ENCODE data around the gene POMZP3. TPM values are rescaled to one million over a fixed set of nuclear protein-coding genes. Genes with fewer than 3 reads are reported as not detected.
"Not testable (repeated sequence)": the region's sequence is repeated elsewhere in the genome, so short reads cannot be mapped to it uniquely, and the experiment has no call there.

Gene POMZP3
- total RNA-seq = 10 to 100 TPM in 1 of 4 donors, 1 to 10 TPM in 3; 3.2 to 10.8 (median 6.5) TPM

DNA sequence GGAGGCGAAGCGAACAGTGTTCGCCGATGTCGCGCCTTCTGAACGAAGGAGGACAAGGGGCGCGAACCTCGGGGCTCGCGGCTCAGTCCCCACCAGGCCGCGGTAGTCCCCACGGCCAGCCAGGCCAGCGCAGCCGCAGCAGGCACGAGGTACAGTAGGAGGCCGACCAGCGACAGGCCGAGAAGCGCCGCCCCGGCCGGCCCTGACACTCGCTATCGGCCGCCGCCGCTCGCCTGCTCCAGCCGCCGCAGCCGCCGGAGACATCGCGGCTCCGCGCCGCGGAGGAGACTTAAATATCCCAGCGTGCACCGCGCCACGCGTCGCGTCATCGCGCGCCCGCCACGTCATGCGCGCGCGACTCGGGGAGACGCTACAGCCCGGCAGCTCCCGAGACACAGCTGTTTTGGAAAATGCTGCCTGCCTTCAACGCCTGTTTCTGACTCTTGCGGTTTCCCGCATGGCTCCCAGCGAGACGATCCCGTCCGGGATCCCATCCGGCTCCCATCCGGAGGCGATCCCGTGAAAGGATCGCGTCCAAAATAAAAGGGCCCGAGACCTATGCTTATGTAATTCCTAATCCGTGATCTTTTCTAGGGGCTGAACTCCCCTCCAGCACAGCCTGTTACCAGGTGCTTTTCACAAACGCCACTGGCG lies at the start of gene POMZP3:
Gene POMZP3, minus strand, starts transcription at position 291 of the 654 bp plus-strand sequence. CDS start 1,215 bp downstream, outside the sequence.
- not testable (repeated sequence) for H3K9me3 ChIP-seq, H3K36me3 ChIP-seq, H3K4me1 ChIP-seq, H3K27me3 ChIP-seq
- Histone ChIP-seq H3K4me3 (peak within 1 kb of the TSS; percentile 56), H3K27ac (peak within 1 kb of the TSS; percentile 83)
- no CpG with 5 or more reads among the region's 78 CpGs for WGBS
- peak in 1 of 2 donors; percentile 68 for DNase-seq (ENCODE audit: low spot score in 2 of 2)
- TF ChIP-seq POLR2AphosphoS5 (IDR thresholded peaks at IDR 0.05) (peak in 1 of 3 donors; percentile 5), POLR2A (IDR thresholded peaks at IDR 0.05) (peak in 1 of 2 donors; percentile 19)

DNA sequence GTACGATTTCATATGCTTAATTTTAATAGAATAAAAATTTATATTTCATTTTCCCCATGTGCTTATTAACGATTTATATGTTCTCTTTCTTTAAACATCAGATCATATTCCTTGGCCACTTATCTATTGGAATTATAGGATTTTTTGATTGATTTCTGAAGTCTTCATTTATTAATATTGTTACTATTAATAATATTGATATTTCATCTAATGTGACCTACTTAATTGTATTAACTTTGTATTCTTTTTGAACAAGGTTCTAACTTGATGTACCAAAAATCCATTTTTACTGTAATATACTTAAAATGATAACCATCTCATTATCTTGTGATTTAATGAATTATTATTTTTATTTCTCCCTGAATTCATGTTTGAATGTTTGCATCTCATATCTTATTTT lies 48.7 kb upstream of the POMZP3 start:
- not testable (repeated sequence) for H3K36me3 ChIP-seq; H3K27ac ChIP-seq; H3K9me3 ChIP-seq; H3K4me1 ChIP-seq; H3K4me3 ChIP-seq; DNase-seq (ENCODE audit: low spot score in 2 of 2); H3K27me3 ChIP-seq
- 91% methylated on average over 2 of the region's 2 CpGs for WGBS

DNA sequence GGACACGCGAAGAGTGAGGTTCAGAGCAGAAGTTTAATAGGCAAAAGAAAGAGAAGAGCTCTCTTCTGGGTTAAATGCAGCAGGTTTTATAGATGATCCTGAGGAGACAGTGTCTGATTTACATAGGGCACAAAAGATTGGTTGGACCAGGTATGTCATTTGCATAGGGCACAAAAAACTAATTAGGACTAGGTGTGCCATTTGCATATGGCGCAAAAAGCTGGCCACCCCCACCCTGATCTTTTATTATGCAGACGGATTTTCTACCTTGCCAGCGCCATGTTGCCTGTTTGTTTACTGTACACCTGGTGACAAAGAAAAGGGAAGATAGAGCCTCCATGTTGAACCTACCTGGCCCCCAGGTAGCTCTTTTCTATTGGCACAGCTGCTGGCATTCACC lies 46.3 kb upstream of the POMZP3 start:
- not testable (repeated sequence) for H3K9me3 ChIP-seq, H3K27me3 ChIP-seq

GRCh38 chr7:76659212-76659611 lies 32.1 kb upstream of the POMZP3 start:
- H3K4me3 ChIP-seq; H3K27ac ChIP-seq; H3K9me3 ChIP-seq; DNase-seq (ENCODE audit: low spot score in 2 of 2); H3K4me1 ChIP-seq; H3K36me3 ChIP-seq; H3K27me3 ChIP-seq: not testable (repeated sequence)

More for the DNA sequence above, 46.3 kb upstream of the POMZP3 start:
- 93% methylated on average over 5 of the region's 5 CpGs for WGBS
- not testable (repeated sequence) for H3K4me3 ChIP-seq; DNase-seq (ENCODE audit: low spot score in 2 of 2); H3K4me1 ChIP-seq; H3K27ac ChIP-seq; H3K36me3 ChIP-seq

DNA sequence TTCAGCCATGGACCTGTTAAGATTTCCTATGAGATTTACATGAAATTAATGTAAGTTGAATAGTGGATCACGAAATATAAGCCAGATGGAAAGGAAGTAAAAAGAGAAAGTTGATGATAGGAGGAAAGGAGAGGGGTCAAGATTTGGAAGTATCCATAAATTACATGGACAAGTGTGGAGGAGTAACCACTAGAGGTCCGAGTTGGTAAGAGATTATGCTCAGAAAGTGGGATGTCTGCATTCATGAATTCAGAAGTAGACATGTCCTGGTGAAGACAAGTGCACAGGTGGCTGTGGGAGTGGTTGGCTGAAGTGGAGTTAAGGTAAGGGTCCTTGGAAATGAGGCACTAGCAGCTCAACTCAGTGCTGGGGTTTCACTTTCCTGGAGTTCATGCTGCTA lies 29.3 kb upstream of the POMZP3 start:
- H3K36me3 ChIP-seq; H3K4me3 ChIP-seq; DNase-seq (ENCODE audit: low spot score in 2 of 2); H3K27me3 ChIP-seq; H3K27ac ChIP-seq; H3K4me1 ChIP-seq; H3K9me3 ChIP-seq: not testable (repeated sequence)
- WGBS = 56% methylated on average over 2 of the region's 2 CpGs

GRCh38 chr7:76642620-76643019 lies 15.5 kb upstream of the POMZP3 start:
- not testable (repeated sequence) for H3K27me3 ChIP-seq; H3K4me1 ChIP-seq; DNase-seq (ENCODE audit: low spot score in 2 of 2); H3K36me3 ChIP-seq; H3K9me3 ChIP-seq; H3K4me3 ChIP-seq; H3K27ac ChIP-seq
- WGBS = no CpG with 5 or more reads among the region's 5 CpGs

GRCh38 chr7:76637061-76637691 lies 10.1 kb upstream of the POMZP3 start:
- DNase-seq (ENCODE audit: low spot score in 2 of 2); H3K4me3 ChIP-seq; H3K4me1 ChIP-seq; H3K9me3 ChIP-seq; H3K27ac ChIP-seq; H3K27me3 ChIP-seq; H3K36me3 ChIP-seq: not testable (repeated sequence)
- 19% methylated on average over 7 of the region's 7 CpGs for WGBS
- TF ChIP-seq, protein P1, sequence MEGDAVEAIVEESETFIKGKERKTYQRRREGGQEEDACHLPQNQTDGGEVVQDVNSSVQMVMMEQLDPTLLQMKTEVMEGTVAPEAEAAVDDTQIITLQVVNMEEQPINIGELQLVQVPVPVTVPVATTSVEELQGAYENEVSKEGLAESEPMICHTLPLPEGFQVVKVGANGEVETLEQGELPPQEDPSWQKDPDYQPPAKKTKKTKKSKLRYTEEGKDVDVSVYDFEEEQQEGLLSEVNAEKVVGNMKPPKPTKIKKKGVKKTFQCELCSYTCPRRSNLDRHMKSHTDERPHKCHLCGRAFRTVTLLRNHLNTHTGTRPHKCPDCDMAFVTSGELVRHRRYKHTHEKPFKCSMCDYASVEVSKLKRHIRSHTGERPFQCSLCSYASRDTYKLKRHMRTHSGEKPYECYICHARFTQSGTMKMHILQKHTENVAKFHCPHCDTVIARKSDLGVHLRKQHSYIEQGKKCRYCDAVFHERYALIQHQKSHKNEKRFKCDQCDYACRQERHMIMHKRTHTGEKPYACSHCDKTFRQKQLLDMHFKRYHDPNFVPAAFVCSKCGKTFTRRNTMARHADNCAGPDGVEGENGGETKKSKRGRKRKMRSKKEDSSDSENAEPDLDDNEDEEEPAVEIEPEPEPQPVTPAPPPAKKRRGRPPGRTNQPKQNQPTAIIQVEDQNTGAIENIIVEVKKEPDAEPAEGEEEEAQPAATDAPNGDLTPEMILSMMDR (IDR thresholded peaks at IDR 0.05) = peak in 1 of 2 donors; percentile 19

DNA sequence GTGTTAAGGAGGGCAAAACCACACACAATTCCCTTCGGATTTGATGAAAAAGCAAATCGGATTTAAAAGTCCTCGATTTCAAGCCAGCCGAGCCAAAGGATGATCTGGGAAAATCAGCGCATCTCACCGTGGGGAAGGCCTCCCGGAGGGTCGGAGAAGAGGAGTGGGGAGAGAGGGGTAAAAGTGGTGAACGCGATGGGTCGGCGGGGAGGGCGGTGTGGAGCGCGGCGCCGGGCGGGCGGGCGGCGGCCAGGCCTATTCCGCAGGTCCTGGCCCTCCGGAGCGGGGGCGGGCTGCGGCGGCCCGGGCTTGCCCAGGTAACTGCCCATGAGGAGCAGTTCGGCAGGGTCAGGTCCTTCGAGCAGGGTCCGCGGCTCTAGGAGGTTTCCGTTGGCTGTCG lies 498 bp downstream of the POMZP3 start:
- peak overlapping the region; percentile 83 for H3K27ac ChIP-seq
- H3K36me3 ChIP-seq; H3K27me3 ChIP-seq; H3K4me1 ChIP-seq; DNase-seq (ENCODE audit: low spot score in 2 of 2); H3K9me3 ChIP-seq: not testable (repeated sequence)
- WGBS = 1% methylated on average over 16 of the region's 34 CpGs
- peak overlapping the region; percentile 56 for H3K4me3 ChIP-seq

- not testable (repeated sequence) for H3K9me3 ChIP-seq; H3K27me3 ChIP-seq; H3K4me1 ChIP-seq; H3K4me3 ChIP-seq; DNase-seq (ENCODE audit: low spot score in 2 of 2)
- H3K27ac ChIP-seq = peak overlapping the region; percentile 45
- H3K36me3 ChIP-seq = peaks cover 14% of the 10 kb centered on the region
- WGBS = 30% methylated on average over 4 of the region's 13 CpGs
Measured at GRCh38 chr7:76619439-76620190, 7.5 kb downstream of the POMZP3 start.

Measured in suprapubic skin (tissue), 4 donors.